ENCODE measurements around the gene CASP8AP2.
A peak's percentile ranks its signal among the peaks of the same experiment; 100 is the strongest.
"Not testable (repeated sequence)": the region's sequence is repeated elsewhere in the genome, so short reads cannot be mapped to it uniquely, and the experiment has no call there.

CASP8AP2 gene

GRCh38 chr6:89817481-89817880 lies 12.2 kb upstream of the CASP8AP2 start:
- Histone ChIP-seq H3K27ac (no peak overlapping the region), H3K27me3 (ENCODE audit: insufficient read depth, low read depth, severe bottlenecking) (no peaks in the 10 kb centered on the region), H3K9me3 (ENCODE audit: severe bottlenecking) (no peaks in the 10 kb centered on the region), H3K4me3 (ENCODE audit: low read depth, low read length) (no peak overlapping the region), H3K36me3 (peaks cover 7% of the 10 kb centered on the region; the same call in 1 of the 2 replicates)
- TF ChIP-seq CTCF (IDR thresholded peaks at IDR 0.05; ENCODE audit: low read depth, low read length): no peak
- DNase-seq: no peak

- peak overlapping the region; percentile 73 for H3K27ac ChIP-seq
Measured at GRCh38 chr6:89818977-89819335, 10.7 kb upstream of the CASP8AP2 start.

GRCh38 chr6:89819336-89820130 lies 10.1 kb upstream of the CASP8AP2 start, which contains the start of gene MDN1:
TSS of gene MDN1 (minus strand) at chr6:89819794. CDS start at chr6:89819607, 187 bp downstream.
- peak; percentile 91 for DNase-seq
- Histone ChIP-seq H3K36me3 (peaks cover 7% of the 10 kb centered on the region; the same call in 1 of the 2 replicates), H3K27me3 (ENCODE audit: insufficient read depth, low read depth, severe bottlenecking) (no peaks in the 10 kb centered on the region), H3K27ac (peak within 1 kb of the TSS; percentile 73), H3K9me3 (ENCODE audit: severe bottlenecking) (no peaks in the 10 kb centered on the region), H3K4me3 (ENCODE audit: low read depth, low read length) (peak within 1 kb of the TSS; percentile 93)
- TF ChIP-seq CTCF (IDR thresholded peaks at IDR 0.05; ENCODE audit: low read depth, low read length): no peak

More at GRCh38 chr6:89818977-89819335, 10.7 kb upstream of the CASP8AP2 start:
- peak overlapping the region; percentile 93 for H3K4me3 ChIP-seq (ENCODE audit: low read depth, low read length)
- no peak for TF ChIP-seq CTCF (IDR thresholded peaks at IDR 0.05; ENCODE audit: low read depth, low read length)
- H3K36me3 ChIP-seq: peaks cover 7% of the 10 kb centered on the region; the same call in 1 of the 2 replicates
- no peaks in the 10 kb centered on the region for H3K27me3 ChIP-seq (ENCODE audit: insufficient read depth, low read depth, severe bottlenecking)
- no peak for DNase-seq
- no peaks in the 10 kb centered on the region for H3K9me3 ChIP-seq (ENCODE audit: severe bottlenecking)

- DNase-seq: no peak
- TF ChIP-seq CTCF (IDR thresholded peaks at IDR 0.05; ENCODE audit: low read depth, low read length): no peak
- no peaks in the 10 kb centered on the region for H3K9me3 ChIP-seq (ENCODE audit: severe bottlenecking)
Measured at GRCh38 chr6:89826029-89826528, 3.6 kb upstream of the CASP8AP2 start.

GRCh38 chr6:89828475-89828987 lies 1.1 kb upstream of the CASP8AP2 start:
- H3K27me3 ChIP-seq (ENCODE audit: insufficient read depth, low read depth, severe bottlenecking); H3K9me3 ChIP-seq (ENCODE audit: severe bottlenecking); DNase-seq: not testable (repeated sequence)
- H3K36me3 ChIP-seq: peaks cover 25% of the 10 kb centered on the region
- H3K27ac ChIP-seq: peak overlapping the region; percentile 73
- H3K4me3 ChIP-seq (ENCODE audit: low read depth, low read length): peak overlapping the region; percentile 80

More at GRCh38 chr6:89826029-89826528, 3.6 kb upstream of the CASP8AP2 start:
- no peak overlapping the region for H3K4me3 ChIP-seq (ENCODE audit: low read depth, low read length)
- H3K36me3 ChIP-seq: peaks cover 1% of the 10 kb centered on the region
- no peaks in the 10 kb centered on the region for H3K27me3 ChIP-seq (ENCODE audit: insufficient read depth, low read depth, severe bottlenecking)
- H3K27ac ChIP-seq: no peak overlapping the region

- H3K36me3 ChIP-seq: peaks cover 28% of the 10 kb centered on the region
- no peaks in the 10 kb centered on the region for H3K9me3 ChIP-seq (ENCODE audit: severe bottlenecking)
- H3K4me3 ChIP-seq (ENCODE audit: low read depth, low read length): peak overlapping the region; percentile 80
- TF ChIP-seq CTCF (IDR thresholded peaks at IDR 0.05; ENCODE audit: low read depth, low read length): no peak
- DNase-seq: peak; percentile 15
- no peaks in the 10 kb centered on the region for H3K27me3 ChIP-seq (ENCODE audit: insufficient read depth, low read depth, severe bottlenecking)
- H3K27ac ChIP-seq: peak overlapping the region; percentile 73
Measured at GRCh38 chr6:89828988-89829471, 650 bp upstream of the CASP8AP2 start.

All from WERI-Rb-1 (cell line).